ENCODE data around the gene ELK1.
A peak's percentile ranks its signal among the peaks of the same experiment; 100 is the strongest.
"Not testable (repeated sequence)": the region's sequence is repeated elsewhere in the genome, so short reads cannot be mapped to it uniquely, and the experiment has no call there.

The ELK1 gene

DNA sequence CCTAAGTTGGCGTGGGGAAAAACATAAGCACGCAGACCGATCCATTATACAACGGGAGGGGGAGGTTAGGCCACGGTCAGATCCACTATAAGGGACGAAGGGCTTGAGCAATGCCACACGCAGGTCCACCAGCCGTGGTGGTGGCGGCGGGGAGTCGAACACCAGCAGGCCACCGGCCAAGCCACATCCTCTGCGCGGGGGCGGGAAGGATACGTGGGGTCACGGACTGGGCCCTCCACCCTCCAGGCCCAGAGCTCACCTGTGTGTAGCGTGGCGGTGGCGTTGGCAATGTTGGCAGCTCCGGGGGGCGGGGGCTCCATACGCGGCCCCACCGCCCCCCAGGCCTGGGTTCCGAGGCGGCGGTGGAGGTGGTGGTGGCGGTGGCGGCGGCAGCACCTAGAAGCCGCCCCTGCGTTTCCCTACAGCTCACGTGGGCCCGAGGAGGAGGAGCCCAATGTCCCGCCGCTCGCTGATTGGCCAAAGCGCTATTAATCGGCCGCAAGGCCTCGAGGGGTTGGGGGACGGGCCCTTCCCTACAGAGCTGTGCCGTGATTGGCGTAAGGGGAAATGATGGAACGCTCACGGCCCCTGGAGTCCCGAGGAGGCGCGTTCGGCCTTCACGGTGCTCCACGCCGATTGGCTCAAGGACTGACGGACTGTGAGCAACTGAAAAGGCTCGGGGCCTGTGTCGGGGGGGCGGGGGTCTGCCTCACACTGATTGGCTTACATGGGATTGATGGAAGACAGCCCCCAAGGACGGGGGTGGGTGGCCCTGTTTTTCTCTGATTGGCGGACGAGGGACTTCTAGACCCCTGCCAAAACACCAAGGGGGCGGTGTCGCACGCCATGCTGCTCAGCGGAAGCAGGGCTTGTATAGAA is at the start of gene ELK1:
Gene ELK1 (minus strand): TSS at position 400 of the 879 bp plus-strand sequence. CDS start 9,122 bp downstream, outside the sequence.
- DNase-seq (ENCODE audit: low read depth), result peak; percentile 90

- DNase-seq (ENCODE audit: low read depth), result no peak
Measured at GRCh38 chrX:47697181-47697580, 46.8 kb upstream of the ELK1 start.

GRCh38 chrX:47690175-47690574 is 39.8 kb upstream of the ELK1 start:
- DNase-seq (ENCODE audit: low read depth), result no peak

DNA sequence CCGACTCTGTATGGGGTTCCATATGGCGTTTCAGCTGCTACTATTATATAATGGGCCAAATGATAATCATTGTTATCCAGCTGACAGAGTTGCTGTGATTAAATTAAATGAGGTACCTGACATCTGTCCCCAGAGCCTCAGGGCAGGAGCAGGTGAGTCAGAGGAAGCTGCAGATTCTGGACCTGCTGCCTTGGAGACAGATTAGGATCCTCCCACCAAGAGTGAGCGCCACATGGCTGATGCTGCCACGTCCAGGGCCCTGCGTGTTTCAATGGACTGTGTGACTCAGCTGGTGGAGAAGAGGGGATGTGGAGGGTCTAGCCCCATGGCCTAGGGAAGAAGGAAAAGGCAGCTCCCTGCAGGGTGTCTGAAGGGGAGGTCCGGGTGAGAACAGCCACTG is 36.9 kb upstream of the ELK1 start:
- no peak for DNase-seq (ENCODE audit: low read depth)

- no peak for DNase-seq (ENCODE audit: low read depth)
Measured at GRCh38 chrX:47683829-47684205, 33.5 kb upstream of the ELK1 start.

DNA sequence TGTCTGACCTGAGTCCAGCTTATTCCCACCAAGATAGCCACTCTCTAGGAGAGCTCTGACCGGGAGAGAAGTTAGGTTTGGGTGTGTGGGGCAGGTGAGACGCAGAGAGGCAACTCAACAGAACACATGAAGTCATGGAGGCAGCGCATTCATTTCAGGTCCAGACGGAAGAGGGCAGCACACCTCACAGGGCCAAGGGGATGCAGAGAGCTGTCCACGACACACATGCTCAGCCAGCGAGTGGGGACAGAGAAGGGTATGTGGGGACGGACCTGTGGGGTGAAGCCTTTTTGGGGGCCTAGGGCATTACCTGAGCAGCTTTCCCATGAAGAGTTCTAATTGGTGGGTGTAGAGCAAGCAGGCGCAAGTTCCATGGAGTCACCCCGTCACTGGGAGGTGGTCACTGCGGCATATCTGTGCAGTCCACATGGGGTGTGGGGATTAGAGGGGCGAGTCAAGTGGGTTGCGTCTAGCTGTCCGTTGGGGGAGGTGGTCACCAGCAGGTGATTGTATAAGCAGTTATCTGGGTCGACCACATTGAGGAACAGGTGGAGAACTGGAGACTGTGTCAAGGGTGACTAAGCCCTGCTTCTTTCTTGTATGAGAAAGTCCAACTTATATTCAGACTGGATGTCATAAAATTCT is 32.9 kb upstream of the ELK1 start:
- DNase-seq (ENCODE audit: low read depth), result no peak

DNA sequence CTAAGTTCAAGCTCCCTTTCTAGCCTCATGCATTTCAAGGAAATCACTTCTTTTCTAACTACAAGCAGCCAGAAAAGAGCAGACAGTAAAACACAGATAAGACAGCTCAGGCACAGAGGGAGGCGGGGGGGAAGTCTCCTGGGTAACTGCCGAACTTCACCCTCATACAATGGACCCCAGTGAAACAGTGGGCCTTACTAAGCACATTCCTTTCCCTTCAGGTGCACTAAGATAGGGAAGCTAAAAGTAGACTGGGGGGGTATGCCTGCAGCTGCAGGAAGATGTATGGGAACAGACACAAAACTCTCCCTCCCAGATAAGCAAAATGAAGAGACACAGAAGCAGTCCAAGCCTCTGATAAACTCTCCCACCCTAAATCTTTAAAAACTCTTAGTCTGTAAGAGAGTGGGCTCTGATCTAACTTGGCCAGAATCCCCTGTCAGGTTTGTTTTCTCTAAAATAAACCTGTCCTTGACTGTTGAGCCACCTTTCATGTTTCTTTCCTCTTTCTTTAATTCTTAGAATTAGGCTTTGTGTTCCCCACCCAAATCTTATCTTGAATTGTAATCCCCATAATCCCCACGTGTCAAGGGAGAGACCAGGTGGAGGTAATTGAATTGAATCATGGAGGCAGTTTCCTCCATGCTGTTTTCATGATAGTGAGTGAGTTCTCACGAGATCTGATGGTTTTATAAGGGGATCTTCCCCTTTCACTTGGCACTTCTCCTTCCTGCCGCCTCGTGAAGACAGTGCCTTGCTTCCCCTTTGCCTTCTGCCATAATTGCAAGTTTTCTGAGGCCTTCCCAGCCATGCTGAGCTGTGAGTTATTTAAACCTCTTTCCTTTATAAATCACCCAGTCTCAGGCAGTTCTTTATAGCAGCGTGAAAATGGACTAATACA is 25.8 kb upstream of the ELK1 start:
- not testable (repeated sequence) for DNase-seq (ENCODE audit: low read depth)

DNA sequence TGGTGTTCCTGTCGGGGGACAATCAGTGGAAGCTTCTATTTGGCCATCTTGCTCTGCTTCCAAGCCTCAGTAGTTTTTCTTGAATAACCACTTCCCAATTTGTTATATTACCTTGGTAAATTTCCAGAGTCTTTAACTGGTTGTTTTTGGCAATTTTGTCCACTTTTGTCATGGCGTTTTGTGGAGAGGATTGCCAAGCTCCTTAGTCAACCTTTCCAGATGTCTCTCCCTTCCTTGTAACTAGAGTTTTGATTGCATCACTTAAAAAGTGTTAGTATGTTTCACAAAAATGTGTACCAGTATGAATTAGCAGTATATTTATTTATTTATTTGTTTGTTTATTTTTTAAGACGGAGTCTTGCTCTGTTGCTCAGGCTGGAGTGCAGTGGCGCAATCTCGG is 24.4 kb upstream of the ELK1 start:
- DNase-seq (ENCODE audit: low read depth), result no peak

- not testable (repeated sequence) for DNase-seq (ENCODE audit: low read depth)
Measured at GRCh38 chrX:47665797-47666196, 15.4 kb upstream of the ELK1 start.

DNA sequence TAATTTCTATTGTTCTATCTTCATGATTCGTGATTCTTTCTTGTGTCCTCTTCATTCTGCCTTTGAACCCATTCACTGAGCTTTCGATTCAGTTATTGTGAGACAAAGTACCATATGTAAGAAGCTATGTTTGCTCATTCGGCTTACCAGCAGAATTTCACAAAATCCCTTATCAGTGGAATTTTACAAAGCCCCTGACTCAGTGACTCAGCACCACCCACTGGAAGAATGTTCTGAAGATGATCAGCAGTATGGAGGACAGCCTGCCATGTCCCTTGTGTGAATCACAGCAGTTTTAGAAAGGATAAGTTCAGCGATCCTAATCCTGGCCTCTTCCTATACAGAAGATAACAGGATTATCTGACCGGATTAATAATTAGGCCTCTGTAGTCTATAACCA is 14.4 kb upstream of the ELK1 start:
- DNase-seq (ENCODE audit: low read depth), result peak; percentile 27

DNA sequence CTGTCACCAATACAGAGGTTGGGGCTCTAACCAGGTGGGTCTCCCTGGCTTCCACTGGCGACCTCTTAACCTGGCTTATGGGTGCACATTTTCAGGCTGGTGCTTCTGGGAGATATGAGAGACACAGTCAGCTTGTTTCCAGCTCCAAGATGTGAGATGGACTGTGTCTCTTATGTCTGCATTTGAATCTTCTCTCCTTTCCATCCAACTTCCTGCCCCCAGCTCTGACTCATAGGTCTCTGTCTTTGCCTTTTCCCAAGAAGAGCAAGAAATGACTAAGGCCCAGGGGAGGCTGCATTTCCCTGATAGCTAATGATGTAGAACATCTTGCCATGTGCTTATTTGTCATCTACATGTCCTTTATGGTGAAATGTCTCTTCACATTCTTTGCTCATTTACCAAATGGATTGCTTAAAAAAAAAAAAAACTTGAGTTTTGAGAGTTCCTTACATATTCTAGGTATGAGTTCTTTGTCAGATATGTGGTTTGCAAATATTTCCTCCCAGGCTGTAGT is 11.8 kb upstream of the ELK1 start:
- peak; percentile 65 for DNase-seq (ENCODE audit: low read depth)

GRCh38 chrX:47661539-47661938 is 11.2 kb upstream of the ELK1 start:
- no peak for DNase-seq (ENCODE audit: low read depth)

GRCh38 chrX:47659421-47659726 is 9.0 kb upstream of the ELK1 start:
- no peak for DNase-seq (ENCODE audit: low read depth)

DNA sequence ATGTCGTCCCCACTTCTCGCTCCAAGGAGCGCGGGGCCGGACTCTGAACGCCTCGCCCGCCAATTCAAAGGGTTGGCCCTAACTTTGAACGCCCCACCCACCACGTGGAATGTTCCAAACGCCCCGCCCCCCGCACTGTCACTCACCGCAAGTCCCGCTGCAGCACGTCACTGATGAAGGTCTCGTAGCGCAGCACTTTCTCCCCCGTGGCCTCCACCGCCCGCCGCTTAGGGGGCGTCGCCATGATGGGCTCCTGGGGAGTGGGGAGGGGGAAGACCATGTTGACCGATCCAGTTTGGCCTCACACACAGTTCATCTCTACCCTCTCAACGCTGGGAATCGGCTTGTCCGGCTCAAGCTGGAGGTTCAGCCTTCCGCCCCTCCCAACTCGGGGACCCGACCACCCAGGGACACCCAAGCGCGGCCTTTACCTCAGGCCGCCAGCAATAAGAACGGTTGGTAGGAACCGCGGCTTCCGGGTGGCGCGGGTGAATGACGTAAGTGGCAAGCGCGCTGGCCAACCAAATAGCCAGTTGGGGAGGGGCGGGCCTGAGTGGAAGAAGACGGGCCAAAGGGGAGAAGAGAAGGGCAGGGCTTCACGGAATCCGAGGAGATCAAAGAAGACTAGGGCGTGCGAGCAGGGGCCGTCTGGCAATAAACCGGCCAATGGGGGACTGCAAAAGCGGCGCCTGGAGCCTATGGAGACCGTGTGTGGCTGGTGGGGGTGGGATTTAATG is 8.5 kb upstream of the ELK1 start, which contains the start of gene UXT:
Gene UXT (minus strand): TSS at position 497 of the 737 bp plus-strand sequence. CDS start 253 bp downstream, at position 244.
- peak; percentile 78 for DNase-seq (ENCODE audit: low read depth)

- DNase-seq (ENCODE audit: low read depth), result no peak
Measured at GRCh38 chrX:47658301-47658683, 7.9 kb upstream of the ELK1 start.

DNA sequence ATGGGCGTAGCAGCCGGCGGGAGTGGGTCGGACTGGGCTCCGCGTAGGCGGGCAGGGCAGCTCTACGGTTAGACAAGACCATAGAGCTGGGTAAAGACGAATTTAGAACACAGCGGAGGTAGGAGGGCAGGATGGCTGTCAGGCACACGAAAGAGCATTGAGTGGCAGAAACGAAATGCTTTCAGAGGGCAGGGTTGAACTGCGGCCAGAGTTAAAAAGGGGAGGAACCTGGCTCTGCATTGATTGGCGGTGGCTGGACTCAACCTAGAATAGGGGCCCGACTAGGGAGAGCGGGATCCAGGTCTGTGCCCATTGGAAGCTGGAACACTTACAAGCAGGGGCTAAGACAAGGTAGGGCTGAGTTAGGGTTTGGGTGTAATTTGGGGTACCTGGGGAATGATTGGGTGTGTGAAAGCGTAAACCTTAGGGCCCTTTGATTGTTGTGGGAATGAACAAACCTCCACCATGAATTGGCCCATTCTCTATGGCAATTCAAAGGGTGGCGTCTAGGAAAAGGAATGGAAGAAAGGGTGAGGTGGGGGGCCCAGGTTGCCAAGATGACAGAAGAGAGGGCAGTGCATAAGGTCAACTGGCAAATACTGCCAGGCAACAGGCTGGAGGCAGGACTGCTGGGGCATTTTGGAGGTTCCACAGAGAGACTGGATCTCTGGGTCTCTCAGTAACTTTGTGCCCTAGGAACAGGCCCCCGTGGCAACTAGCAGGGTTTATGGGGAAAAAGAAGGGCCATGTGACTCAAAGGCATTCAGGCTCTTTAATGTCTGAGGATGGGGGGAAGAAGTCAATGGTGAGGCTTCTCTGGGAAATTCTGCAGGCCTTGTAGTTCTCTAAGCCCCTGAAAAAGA is 911 bp upstream of the ELK1 start:
- DNase-seq (ENCODE audit: low read depth), result no peak

DNA sequence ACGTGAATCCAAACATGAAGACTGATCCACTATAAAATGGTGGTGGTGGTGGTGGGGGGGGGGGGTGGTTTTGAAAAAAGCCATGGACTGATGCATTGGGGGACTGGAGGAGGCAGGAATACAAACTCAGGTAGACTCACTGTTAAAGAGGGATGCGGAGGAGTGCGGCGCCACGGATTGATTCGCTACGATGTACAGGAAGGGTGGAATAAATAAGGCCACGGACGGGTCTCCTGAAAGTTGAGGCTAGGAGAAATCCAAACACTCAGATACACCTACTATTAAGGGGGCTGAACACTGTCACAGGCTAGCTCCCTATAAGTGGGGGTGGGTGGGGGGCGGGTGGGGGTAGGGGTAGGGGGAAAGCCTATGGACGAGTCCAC is 591 bp downstream of the ELK1 start:
- no peak for DNase-seq (ENCODE audit: low read depth)

DNA sequence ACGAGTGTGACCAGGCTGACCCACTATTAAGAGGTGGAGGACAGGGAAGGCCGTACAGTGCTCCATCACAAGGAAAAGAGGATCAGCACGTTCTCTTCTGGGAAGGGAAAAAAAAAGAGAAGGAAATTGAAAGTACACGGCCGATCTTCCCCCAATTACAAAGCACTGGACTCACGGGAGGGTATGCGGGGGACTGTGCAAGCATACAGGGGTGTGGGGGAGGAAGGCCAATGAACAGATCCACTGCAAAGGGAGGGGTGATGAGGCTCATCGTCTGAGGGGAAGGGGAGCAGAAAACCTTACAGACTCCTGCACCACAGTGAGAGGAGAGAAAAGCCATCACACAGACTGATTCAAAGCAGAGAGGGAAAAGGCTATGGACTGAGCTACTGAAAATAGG is 1.1 kb downstream of the ELK1 start:
- DNase-seq (ENCODE audit: low read depth), result no peak

DNA sequence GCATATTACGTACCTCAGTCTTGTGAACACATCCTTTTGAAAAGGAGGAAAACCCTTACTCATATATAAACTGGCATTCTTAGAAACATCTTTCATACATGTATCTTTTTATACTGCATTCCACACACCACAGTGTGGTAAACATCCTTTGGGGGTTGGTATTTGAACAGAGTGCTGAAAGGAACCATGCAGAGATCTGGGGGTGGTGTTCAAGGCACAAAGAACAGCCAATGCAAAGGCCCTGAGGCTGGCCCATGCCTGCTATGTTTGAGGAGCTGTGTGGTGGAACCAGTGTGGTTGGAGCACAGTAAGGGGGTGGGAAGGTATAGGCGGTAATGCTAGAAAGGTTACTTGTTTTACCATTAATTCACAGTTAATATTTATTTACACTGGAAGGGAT is 2.0 kb downstream of the ELK1 start:
- no peak for DNase-seq (ENCODE audit: low read depth)

DNA sequence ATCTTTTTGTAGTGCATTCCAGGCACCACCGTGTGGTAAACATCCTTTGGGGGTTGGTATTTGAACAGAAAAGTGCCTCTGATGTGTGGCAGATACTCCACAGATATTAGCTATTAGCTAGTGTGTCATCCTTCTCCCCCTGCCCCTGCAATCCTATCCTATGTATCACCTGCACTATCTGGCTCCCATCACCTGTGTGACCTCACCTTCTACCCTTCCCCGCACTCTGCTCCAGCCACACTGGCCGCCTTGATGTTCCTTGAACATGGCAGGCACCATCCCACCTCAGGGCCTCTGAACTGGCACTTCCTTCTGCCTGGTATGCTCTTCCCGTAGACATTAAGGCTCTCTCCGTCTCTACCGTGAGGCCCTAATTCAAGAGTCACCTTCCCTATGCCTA is 3.7 kb downstream of the ELK1 start:
- DNase-seq (ENCODE audit: low read depth), result no peak

- no peak for DNase-seq (ENCODE audit: low read depth)
Measured at GRCh38 chrX:47645530-47645929, 4.8 kb downstream of the ELK1 start.

All from non-pigmented ciliary epithelial cell (primary cell).